ENCODE results near the gene HS6ST2.

HS6ST2 gene

GRCh38 chrX:132609362-132609848 is 349.0 kb downstream of the HS6ST2 start:
- DNase-seq, result no peak

DNA sequence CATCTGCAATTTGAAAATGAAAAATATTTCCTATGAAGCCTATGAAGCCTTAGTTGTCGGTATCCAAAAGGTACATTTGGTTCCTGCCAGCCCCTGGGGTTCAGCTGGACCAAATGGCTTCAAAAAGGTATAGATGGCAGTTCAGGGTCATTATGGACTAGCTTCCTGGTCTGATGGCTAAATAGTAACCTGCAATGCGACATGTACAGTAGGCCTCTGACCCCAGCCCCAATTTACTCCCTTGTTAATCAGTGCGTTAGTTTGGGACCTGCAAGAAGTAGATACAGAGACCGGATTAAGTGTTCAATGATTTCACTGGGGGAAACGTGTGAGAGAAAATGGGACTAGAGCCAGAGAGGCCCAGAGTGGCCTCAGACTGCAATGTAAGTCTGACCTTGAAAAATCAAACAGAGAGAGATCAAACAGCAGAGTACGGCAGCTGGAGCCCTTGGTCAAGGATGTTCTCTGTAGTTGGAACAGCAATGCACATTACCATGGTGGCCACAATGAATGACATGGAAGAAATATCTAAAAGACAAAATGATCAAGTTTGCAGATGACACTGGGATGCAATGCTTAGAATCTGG is 354.6 kb downstream of the HS6ST2 start:
- no peak for DNase-seq

- no peak for DNase-seq
Measured at GRCh38 chrX:132602701-132603100, 355.7 kb downstream of the HS6ST2 start.

DNA sequence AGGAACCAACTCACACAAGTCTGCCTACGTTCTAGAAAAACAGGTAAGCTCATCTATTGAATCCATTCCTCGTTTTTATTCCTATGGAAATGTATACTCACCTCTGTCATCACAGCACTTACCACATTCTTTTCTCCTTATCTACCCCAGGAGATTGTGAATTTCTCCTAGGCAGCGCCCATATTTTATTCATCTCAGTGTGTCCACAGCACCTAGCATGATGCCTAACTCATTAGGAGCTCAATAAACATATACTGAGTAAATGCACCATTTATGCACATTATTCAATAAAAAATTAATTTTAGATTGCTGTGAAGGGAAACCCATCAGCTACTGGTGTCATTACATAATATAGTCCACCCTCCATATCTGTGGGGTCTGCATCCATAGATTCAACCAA is 363.4 kb downstream of the HS6ST2 start:
- DNase-seq, result no peak

GRCh38 chrX:132594129-132594528 is 364.3 kb downstream of the HS6ST2 start:
- DNase-seq, result no peak

DNA sequence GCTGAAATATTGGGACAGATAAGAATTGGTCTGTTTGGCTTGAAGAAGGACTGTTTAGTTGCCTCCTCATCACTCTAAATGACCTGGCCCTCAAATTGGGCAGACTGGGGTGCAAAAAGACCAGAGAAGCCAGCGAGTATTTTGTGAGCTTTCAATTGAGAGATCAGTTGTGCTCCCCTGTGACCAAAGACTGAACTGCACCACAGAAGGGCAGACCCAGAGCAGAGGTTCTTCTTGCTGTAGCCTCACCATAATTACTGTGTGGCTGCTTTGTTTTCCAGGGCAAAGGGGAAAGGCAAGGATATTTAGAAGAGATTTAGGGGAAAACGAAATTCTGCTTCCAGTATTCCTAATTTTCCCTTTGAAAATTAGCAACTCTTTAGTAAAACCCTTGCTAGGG is 365.5 kb downstream of the HS6ST2 start:
- peak; percentile 53 for DNase-seq

DNA sequence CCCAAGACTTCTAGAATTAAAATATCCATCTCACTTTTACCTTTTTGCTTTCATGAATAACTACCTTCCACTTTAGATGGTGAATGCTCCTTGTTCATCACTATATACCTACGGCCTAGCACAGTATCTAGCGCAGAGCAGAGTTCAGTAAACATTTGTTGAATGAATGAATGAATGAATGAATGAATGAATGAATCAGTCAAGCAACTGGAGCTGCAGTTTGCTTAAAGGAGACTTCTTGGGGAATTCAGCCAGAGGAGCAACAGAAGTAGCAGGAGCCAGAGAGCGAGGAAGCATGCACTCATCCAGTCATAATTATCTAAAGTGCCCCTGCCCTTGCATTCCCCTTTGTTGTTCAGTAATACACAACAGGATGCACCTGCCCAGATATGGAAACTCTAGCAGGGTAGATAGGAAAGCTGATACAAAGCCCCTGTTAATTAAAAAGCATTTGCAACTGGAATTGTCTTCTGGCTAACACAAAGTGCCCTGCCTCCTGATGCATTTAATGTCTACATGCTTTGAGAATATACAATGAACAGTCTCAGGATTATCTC is 366.6 kb downstream of the HS6ST2 start:
- peak; percentile 66 for DNase-seq

DNA sequence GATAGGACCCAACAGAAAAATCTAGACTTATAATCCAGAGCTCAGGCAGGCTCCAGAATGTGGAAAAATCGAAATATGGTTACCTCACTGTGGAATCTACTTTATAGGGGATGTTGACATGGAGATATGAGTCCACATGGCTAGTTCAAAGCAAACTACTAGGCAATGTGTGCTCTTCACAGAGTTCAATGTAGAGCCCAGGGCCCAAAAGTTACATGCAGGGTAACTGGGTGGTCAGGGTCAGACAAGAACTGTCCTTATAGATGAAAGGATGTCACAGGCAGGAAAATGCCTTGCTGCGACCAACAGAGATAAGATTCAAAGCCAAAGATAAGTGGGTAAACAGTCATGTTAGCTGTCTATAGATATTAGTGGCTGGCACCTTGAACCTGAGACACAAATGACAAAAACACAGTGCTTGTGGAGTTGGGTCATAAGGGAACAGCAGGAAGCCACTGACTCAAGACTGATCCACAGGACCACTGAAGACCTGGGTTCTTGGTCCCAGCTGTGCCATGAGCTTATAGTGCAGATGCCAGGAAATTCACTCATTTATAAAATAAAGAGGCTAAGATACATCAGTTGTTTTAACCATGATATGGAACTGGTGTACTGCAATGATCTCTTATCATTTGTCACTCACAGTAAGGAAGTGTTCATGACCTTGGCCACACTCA is 367.9 kb downstream of the HS6ST2 start:
- no peak for DNase-seq

DNA sequence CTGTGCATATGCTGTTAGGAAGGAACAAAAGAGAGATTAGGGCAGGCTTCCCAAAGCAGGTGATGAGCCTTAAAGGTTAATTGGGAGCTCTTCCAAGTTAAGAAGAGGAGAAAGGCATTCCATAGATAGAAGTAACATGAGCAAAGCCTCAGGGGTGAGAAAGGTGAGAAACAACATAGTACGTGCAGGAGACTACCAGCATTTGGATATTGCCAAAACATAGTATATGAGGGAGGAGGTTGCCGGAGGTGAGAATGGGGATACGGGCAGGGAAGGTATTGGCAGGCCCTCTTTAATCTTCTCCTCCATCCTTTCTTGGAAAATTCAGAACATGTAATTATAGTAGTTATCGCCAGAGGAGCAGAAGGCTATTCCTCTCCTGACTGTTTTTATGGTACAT is 373.5 kb downstream of the HS6ST2 start:
- no peak for DNase-seq

DNA sequence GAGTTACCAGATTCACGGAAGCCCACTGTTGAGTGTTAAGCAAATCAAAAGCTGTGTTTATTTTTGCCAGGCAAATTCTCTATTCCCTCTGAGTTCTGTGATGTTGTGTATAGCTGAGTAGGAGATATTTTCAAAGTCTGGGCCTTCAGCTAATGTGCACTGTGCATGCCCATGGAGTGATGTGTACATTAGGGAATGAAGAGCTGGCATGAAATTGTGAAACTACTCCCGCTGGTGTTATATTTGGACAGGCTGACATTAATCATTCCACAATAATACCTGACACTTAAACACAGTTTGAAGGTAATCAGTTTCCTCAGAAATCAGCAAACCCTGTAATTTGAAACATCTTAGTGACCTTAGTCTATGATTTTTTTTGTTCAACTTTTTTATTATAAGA is 381.5 kb downstream of the HS6ST2 start:
- DNase-seq, result no peak
